Posterior vena cava (tissue), 2 donors: ENCODE measurements around the gene LURAP1L. TPM values are rescaled to one million over a fixed set of nuclear protein-coding genes. Genes with fewer than 3 reads are reported as not detected.

Experiments used
- DNase-seq: peaks from one replicate; pipeline ENCODE4 v3.0.0-alpha.2; 2020; ENCODE audit warnings: low spot score
- intact Hi-C, 2 donors: fragments of 100-400 bp; cut with DNase I; formaldehyde crosslinking; loops; one replicate each; pipeline versions ENCODE4 v1.14.1 to v1.14.2; 2022 to 2023
- long read RNA-seq, 2 donors: library from polyadenylated mRNA; unstranded; transcript quantifications; one replicate each; pipeline ENCODE4 v2.0.0, GENCODE V29; 2020 to 2021
- total RNA-seq, 2 donors: library from RNA; stranded (reverse); fragmentation: NEBNext Ultra II Directional; extraction: Animal tissue kit (Norgen Biotek cat#: 25700); gene quantifications; one replicate each; pipeline ENCODE4 v1.2.1, GENCODE V29; 2021
- donor health status: DM: yes; HTN: yes; CAD: no.
- donor health status: DM: yes; HTN: yes; CAD: no.

Gene LURAP1L
- 10 to 100 TPM; 13.9 to 18.1 TPM for total RNA-seq
- long read RNA-seq, donor 1, transcript LURAP1L-201 (2 exons, 1,753 nt): major isoform, 7 of 8 reads
- long read RNA-seq, donor 1, partial matches to known transcripts: 0 of 8 reads
- long read RNA-seq, donor 1, other reads (novel, unspliced or antisense): 1 of 8 reads
- long read RNA-seq, donor 2, transcript LURAP1L-201 (2 exons, 1,753 nt): major isoform, 42 of 53 reads
- long read RNA-seq, donor 2, partial matches to known transcripts: 0 of 53 reads
- long read RNA-seq, donor 2, other reads (novel, unspliced or antisense): 11 of 53 reads

- intact Hi-C loops: loop anchor here in 1 of 2 donors (5.0 to 10.0 kb wide), 3 partner anchors 37 to 107 kb away; no protein-coding TSS in a partner anchor
- DNase-seq: no peak
Observed at GRCh38 chr9:12774861-12775678, at the start of gene LURAP1L. LURAP1L (plus strand) TSS chr9:12775020; CDS start chr9:12775716, 696 bp downstream.

- intact Hi-C loops: loop anchor here (10.0 kb wide), 2 partner anchors 48 to 158 kb away; partner anchors contain the start of gene LURAP1L (in 1 of the 2)
Observed at GRCh38 chr9:12726795-12727194, 48.0 kb upstream of the LURAP1L start.

GRCh38 chr9:12730198-12730597 is 44.6 kb upstream of the LURAP1L start:
- intact Hi-C loops: no loop called here
- no peak for DNase-seq

More at GRCh38 chr9:12726795-12727194, 48.0 kb upstream of the LURAP1L start:
- DNase-seq: no peak

GRCh38 chr9:12730927-12731326 is 43.9 kb upstream of the LURAP1L start:
- no peak for DNase-seq
- intact Hi-C loops: no loop called here

- intact Hi-C loops: no loop called here
- no peak for DNase-seq
Observed at GRCh38 chr9:12732971-12733370, 41.8 kb upstream of the LURAP1L start.

- intact Hi-C loops: no loop called here
Observed at GRCh38 chr9:12735665-12736064, 39.2 kb upstream of the LURAP1L start.

GRCh38 chr9:12737871-12738270 is 36.9 kb upstream of the LURAP1L start:
- no peak for DNase-seq
- intact Hi-C loops: no loop called here

More at GRCh38 chr9:12735665-12736064, 39.2 kb upstream of the LURAP1L start:
- no peak for DNase-seq

GRCh38 chr9:12739014-12739652 is 35.7 kb upstream of the LURAP1L start:
- DNase-seq: no peak
- intact Hi-C loops: no loop called here

- intact Hi-C loops: no loop called here
- DNase-seq: no peak
Observed at GRCh38 chr9:12740845-12741244, 34.0 kb upstream of the LURAP1L start.

GRCh38 chr9:12748016-12748415 is 26.8 kb upstream of the LURAP1L start:
- intact Hi-C loops: no loop called here
- DNase-seq: no peak

- intact Hi-C loops: no loop called here
- no peak for DNase-seq
Observed at GRCh38 chr9:12748954-12749353, 25.9 kb upstream of the LURAP1L start.

GRCh38 chr9:12753931-12754330 is 20.9 kb upstream of the LURAP1L start:
- no peak for DNase-seq
- intact Hi-C loops: no loop called here

- intact Hi-C loops: no loop called here
Observed at GRCh38 chr9:12759761-12760160, 15.1 kb upstream of the LURAP1L start.

GRCh38 chr9:12760758-12761157 is 14.1 kb upstream of the LURAP1L start:
- intact Hi-C loops: no loop called here
- DNase-seq: no peak

More at GRCh38 chr9:12759761-12760160, 15.1 kb upstream of the LURAP1L start:
- DNase-seq: no peak

- intact Hi-C loops: no loop called here
- no peak for DNase-seq
Observed at GRCh38 chr9:12764150-12764549, 10.7 kb upstream of the LURAP1L start.

- DNase-seq: no peak
- intact Hi-C loops: no loop called here
Observed at GRCh38 chr9:12765088-12765798, 9.6 kb upstream of the LURAP1L start.

- no peak for DNase-seq
- intact Hi-C loops: no loop called here
Observed at GRCh38 chr9:12766357-12766756, 8.5 kb upstream of the LURAP1L start.

GRCh38 chr9:12770261-12770660 is 4.6 kb upstream of the LURAP1L start:
- no peak for DNase-seq
- intact Hi-C loops: loop anchor here in 1 of 2 donors (10.0 kb wide), 1 partner anchor 45 kb away; no protein-coding TSS in a partner anchor

- no peak for DNase-seq
Observed at GRCh38 chr9:12771891-12772290, 2.9 kb upstream of the LURAP1L start.

More at GRCh38 chr9:12771891-12772290, 2.9 kb upstream of the LURAP1L start:
- intact Hi-C loops: loop anchor here in 1 of 2 donors (10.0 kb wide), 1 partner anchor 47 kb away; no protein-coding TSS in a partner anchor
